Measurements from ENCODE around the gene PDLIM1. TPM values are rescaled to one million over a fixed set of nuclear protein-coding genes. Genes with fewer than 3 reads are reported as not detected.

The PDLIM1 gene
- total and polyA plus RNA-seq, 9 of the 15 experiments (the other 6 are each of a cell fraction or from before 2014, with no cell fraction given): 19.8 to 164 (median 39.1) TPM

- TF ChIP-seq MYC (IDR thresholded peaks at IDR 0.05; ENCODE audit: low read depth, low read length) (no peak), MYC (CRISPR knock-in tag; IDR thresholded peaks at IDR 0.05; ENCODE audit: borderline replicate concordance, low read depth) (no peak), ZNF507 (tag; conservative IDR thresholded peaks at IDR 0.05) (no peak), ZNF311 (CRISPR knock-in tag; IDR thresholded peaks at IDR 0.05) (no peak), ZNF408 (CRISPR knock-in tag; IDR thresholded peaks at IDR 0.05; ENCODE audit: low read depth) (no peak), DEAF1 (CRISPR knock-in tag; IDR thresholded peaks at IDR 0.05) (no peak), THAP12 (CRISPR knock-in tag; IDR thresholded peaks at IDR 0.05) (no peak), CTCF (IDR thresholded peaks at IDR 0.05 in 2 of 3, conservative IDR thresholded peaks at IDR 0.05 in 1 of 3; ENCODE audit: insufficient read depth in 2 of 3, low read depth in 1 of 3, low read length in 3 of 3) (no peak), PKNOX1 (IDR thresholded peaks at IDR 0.05) (peak; percentile 96), NFIC (IDR thresholded peaks at IDR 0.05) (peak; percentile 57), PHF20 (IDR thresholded peaks at IDR 0.05; ENCODE audit: partially characterized antibody) (no peak), NFXL1 (CRISPR knock-in tag; IDR thresholded peaks at IDR 0.05) (no peak), PYGO2 (tag; IDR thresholded peaks at IDR 0.05) (no peak), NRF1 (conservative IDR thresholded peaks at IDR 0.05 in 1 of 2, IDR thresholded peaks at IDR 0.05 in 1 of 2) (peak in 1 of 2 experiments; percentile 19; a peak in 1 of 4 replicates), SRF (CRISPR knock-in tag; IDR thresholded peaks at IDR 0.05) (peak in 1 of 2 experiments; percentile 67; a peak in 1 of 4 replicates), CGGBP1 (CRISPR knock-in tag; IDR thresholded peaks at IDR 0.05) (no peak), SMARCC2 (IDR thresholded peaks at IDR 0.05; ENCODE audit: low read depth) (no peak), ARNT (IDR thresholded peaks at IDR 0.05) (no peak), ZFP36 (IDR thresholded peaks at IDR 0.05; ENCODE audit: low read depth, low read length, partially characterized antibody) (no peak), TFAP4 (CRISPR knock-in tag; IDR thresholded peaks at IDR 0.05; ENCODE audit: borderline replicate concordance) (peak; percentile 28; the same call in 1 of the 2 replicates), GATA2 (CRISPR knock-in tag; IDR thresholded peaks at IDR 0.05) (peak; percentile 63), EZH2 (IDR thresholded peaks at IDR 0.05; ENCODE audit: borderline replicate concordance, low read depth, low read length) (no peak)
Observed at GRCh38 chr10:95297402-95297801, 6.6 kb upstream of the PDLIM1 start (continued).

All from K562 (cell line).